Pancreas (tissue), 10 donors: ENCODE data around the gene SLC29A2. TPM values are rescaled to one million over a fixed set of nuclear protein-coding genes. Genes with fewer than 3 reads are reported as not detected.
A peak's percentile ranks its signal among the peaks of the same experiment; 100 is the strongest.

Experiments used
- ATAC-seq, 4 donors: fragments of 200-7000 bp; cut with Tn5 transposase; one replicate each; pipeline versions ENCODE4 v1.8.0 to v1.9.1; 2020; ENCODE audit warnings: mild to moderate bottlenecking in 4 of 4, moderate library complexity in 4 of 4
- DNase-seq, 6 donors: peaks; one replicate each; pipeline ENCODE4 v3.0.0-alpha.2; 2020
- FAIRE-seq: peaks from 2 replicates; lab custom pipeline; 2012; peaks lifted over from hg19 to GRCh38; lab: Jason Lieb, UNC
- H3K27ac ChIP-seq, 4 donors: fragments of 200-600 bp; sonication (generic); 1 replicate in 3 of 4; 2 replicates in 1 of 4; pipeline versions ENCODE4 v1.5.0 to v1.8.0; 2020
- H3K27me3 ChIP-seq, 4 donors: fragments of 200-600 bp; one replicate each; pipeline ENCODE4 v1.8.0; 2021
- H3K36me3 ChIP-seq, 3 donors: fragments of 200-600 bp; sonication (generic) in 1 of 3; one replicate each; pipeline versions ENCODE4 v1.5.0 to v1.8.0; 2020 to 2021
- H3K4me1 ChIP-seq, 3 donors: fragments of 200-600 bp; one replicate each; pipeline ENCODE4 v1.8.0; 2021
- H3K4me3 ChIP-seq, 4 donors: fragments of 200-600 bp; sonication (generic) in 2 of 4; one replicate each; pipeline versions ENCODE4 v1.5.0 to v1.8.0; 2020 to 2021
- H3K9me3 ChIP-seq, 4 donors: fragments of 200-600 bp; one replicate each; pipeline ENCODE4 v1.8.0; 2021
- CTCF ChIP-seq, 4 donors: fragments of 200-600 bp; sonication (generic) in 3 of 4; IDR thresholded peaks; one replicate each; pipeline versions ENCODE4 v1.5.0 to v1.8.0; 2021; ENCODE audit warnings: antibody characterized with exemption in 4 of 4
- WGBS, 2 donors: extraction: QIAGEN DNeasy Blood & Tissue Kit; methylation state at CpG; one replicate each; pipeline ENCODE4 v1.1.7; 2013; 5-methylcytosine and 5-hydroxymethylcytosine counted together
- intact Hi-C, 3 donors: fragments of 100-400 bp; cut with DNase I; formaldehyde crosslinking; loops; one replicate each; pipeline versions ENCODE4 v1.11.1 to v1.14.2; 2022
- polyA plus RNA-seq, 2 donors: library from polyadenylated mRNA; stranded (reverse); fragments of 200-250 nt; gene quantifications; one replicate each; pipeline ENCODE4 v1.2.3, GENCODE V29; 2013
- total RNA-seq, 6 donors: library from RNA; stranded (reverse); fragmentation: NEBNext Ultra II Directional in 4 of 6; extraction: Animal tissue kit (Norgen Biotek cat#: 25700) in 4 of 6; gene quantifications; one replicate each; pipeline versions ENCODE4 v1.2.1 to v1.2.4, GENCODE V29; 2021 to 2023
- donor health status: healthy with polysubstance abuse.
- donor health status: DM: no; HTN: no; CAD: no; lungs with moderate emphysema.
- donor health status: DM: no; HTN: no; CAD: no.
- donor health status: control.
- donor health status: control.
- donor health status: Bipolar disorder and iron deficiency.
- donor health status: DM: yes; HTN: yes; CAD: no.
- donor health status: DM: no; HTN: no; CAD: no.
- donor health status: DM: no; HTN: no; CAD: no.
- donor health status: DM: yes; HTN: yes; CAD: no.

SLC29A2 gene, protein sequence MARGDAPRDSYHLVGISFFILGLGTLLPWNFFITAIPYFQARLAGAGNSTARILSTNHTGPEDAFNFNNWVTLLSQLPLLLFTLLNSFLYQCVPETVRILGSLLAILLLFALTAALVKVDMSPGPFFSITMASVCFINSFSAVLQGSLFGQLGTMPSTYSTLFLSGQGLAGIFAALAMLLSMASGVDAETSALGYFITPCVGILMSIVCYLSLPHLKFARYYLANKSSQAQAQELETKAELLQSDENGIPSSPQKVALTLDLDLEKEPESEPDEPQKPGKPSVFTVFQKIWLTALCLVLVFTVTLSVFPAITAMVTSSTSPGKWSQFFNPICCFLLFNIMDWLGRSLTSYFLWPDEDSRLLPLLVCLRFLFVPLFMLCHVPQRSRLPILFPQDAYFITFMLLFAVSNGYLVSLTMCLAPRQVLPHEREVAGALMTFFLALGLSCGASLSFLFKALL
- total RNA-seq, result 1 to 10 TPM; 2.9 to 6.0 (median 4.3) TPM
- 10 to 100 TPM; 19.9 to 21.7 TPM for polyA plus RNA-seq

- WGBS, 2 donors, result 0 to 1% methylated on average over 49 to 72 of the region's 72 CpGs
- H3K27me3 ChIP-seq, result no peaks in the 10 kb centered on the region
- H3K4me3 ChIP-seq, result peak within 1 kb of the TSS; percentile 60 to 69 (median 62)
- intact Hi-C loops, result no loop called here
- peaks cover 0 to 4% (median 0%) of the 10 kb centered on the region in 3 donors for H3K4me1 ChIP-seq
- TF ChIP-seq CTCF (IDR thresholded peaks at IDR 0.05), result no peak
- no peaks in the 10 kb centered on the region for H3K9me3 ChIP-seq
- DNase-seq, result peak; percentile 81 to 92 (median 86)
- ATAC-seq, result peak; percentile 75 to 90 (median 84)
- H3K36me3 ChIP-seq, result no peaks in the 10 kb centered on the region
- H3K27ac ChIP-seq, result peak within 1 kb of the TSS; percentile 77 to 94 (median 92)
- no peak for FAIRE-seq
Observed at GRCh38 chr11:66371627-66372415, at the start of gene SLC29A2. Gene SLC29A2, minus strand, starts transcription at chr11:66371760. Its CDS starts 169 bp downstream, at chr11:66371591.

DNA sequence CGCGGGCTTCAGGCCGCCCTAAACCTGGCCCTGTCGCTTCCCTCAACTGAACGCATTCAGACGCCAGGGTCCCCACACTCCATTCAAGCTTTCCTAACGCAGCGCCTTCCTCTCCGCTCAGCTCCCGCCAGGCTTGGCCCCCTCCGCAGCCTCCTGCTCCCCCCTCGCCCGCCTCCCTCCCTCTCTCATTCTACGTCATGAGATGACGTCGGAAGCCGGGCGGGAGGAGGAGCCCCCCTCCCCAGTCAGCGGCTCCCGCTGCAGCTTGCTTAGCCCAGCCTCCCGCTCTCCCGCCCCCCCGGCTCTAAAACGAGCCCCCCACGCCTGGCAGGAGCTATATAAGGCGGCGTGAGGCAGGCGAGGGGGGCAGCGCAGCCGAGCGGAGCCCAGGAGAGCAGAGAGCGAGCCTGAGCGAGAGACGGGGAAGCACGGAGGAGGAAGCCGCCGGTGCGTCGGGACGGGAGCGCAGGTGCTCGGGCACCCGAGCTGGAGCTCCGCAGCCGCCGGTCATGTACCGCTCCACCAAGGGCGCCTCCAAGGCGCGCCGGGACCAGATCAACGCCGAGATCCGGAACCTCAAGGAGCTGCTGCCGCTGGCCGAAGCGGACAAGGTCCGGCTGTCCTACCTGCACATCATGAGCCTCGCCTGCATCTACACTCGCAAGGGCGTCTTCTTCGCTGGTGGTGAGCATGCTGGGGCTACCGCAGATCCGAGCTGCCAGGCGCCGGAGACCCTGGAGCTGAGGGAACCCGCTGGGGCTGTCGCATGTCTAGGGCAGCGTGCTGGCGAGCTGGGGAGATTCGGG is 49.3 kb upstream of the SLC29A2 start, which contains the start of gene NPAS4:
TSS of gene NPAS4 (plus strand) at position 365 of the 806 bp plus-strand sequence. CDS start at position 510, 145 bp downstream.
- DNase-seq, result no peak
- 5 to 6% methylated on average over 65 to 71 of the region's 71 CpGs for WGBS, 2 donors
- no peak for TF ChIP-seq CTCF (IDR thresholded peaks at IDR 0.05)
- Histone ChIP-seq H3K36me3 (no peaks in the 10 kb centered on the region), H3K27me3 (peaks cover 0 to 4% (median 0%) of the 10 kb centered on the region in 4 donors), H3K4me3 (no peak within 1 kb of the TSS), H3K9me3 (no peaks in the 10 kb centered on the region), H3K27ac (no peak within 1 kb of the TSS), H3K4me1 (no peaks in the 10 kb centered on the region)
- FAIRE-seq, result no peak
- ATAC-seq, result peak in 2 of 4 donors; percentile 28 to 64
- intact Hi-C loops, result no loop called here

DNA sequence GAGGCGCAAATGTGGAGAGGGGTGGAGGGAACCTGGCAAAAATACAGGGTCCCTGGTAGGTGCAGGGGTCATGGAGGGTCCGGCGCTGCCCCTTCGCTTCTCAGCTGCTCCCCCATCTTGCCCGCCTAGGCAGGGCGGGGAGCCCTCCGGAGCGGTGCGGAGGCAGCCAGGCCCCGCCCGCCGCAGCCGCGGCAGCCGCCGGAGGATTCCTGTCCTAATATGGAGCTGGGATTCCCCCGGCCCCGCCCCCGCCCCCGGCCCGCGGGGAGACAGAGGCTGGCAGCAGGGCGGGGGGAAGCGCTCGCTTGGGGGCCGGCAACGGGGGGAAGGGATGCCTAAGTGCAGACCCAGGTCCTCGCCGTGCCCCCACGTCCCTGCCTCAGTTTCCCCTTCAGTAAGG is 48.3 kb upstream of the SLC29A2 start:
- ATAC-seq (no peak), DNase-seq (no peak), FAIRE-seq (no peak)
- 4 to 6% methylated on average over 18 to 30 of the region's 30 CpGs for WGBS, 2 donors
- no peaks in the 10 kb centered on the region for H3K9me3 ChIP-seq
- H3K27ac ChIP-seq, result no peak overlapping the region
- no peak overlapping the region for H3K4me3 ChIP-seq
- peaks cover 0 to 4% (median 0%) of the 10 kb centered on the region in 4 donors for H3K27me3 ChIP-seq
- H3K4me1 ChIP-seq, result no peaks in the 10 kb centered on the region
- TF ChIP-seq CTCF (IDR thresholded peaks at IDR 0.05), result no peak
- intact Hi-C loops, result loop anchor here in 2 of 3 donors (10.0 kb wide), 1 partner anchor 265 kb away; no protein-coding TSS in a partner anchor
- H3K36me3 ChIP-seq, result no peaks in the 10 kb centered on the region

- DNase-seq (no peak), ATAC-seq (no peak)
- intact Hi-C loops, result loop anchor here in 2 of 3 donors (10.0 kb wide), 1 partner anchor 266 kb away; no protein-coding TSS in a partner anchor
Observed at GRCh38 chr11:66418986-66419308, 47.4 kb upstream of the SLC29A2 start.

More at GRCh38 chr11:66418986-66419308, 47.4 kb upstream of the SLC29A2 start:
- H3K9me3 ChIP-seq, result no peaks in the 10 kb centered on the region
- no peak for TF ChIP-seq CTCF (IDR thresholded peaks at IDR 0.05)
- no peaks in the 10 kb centered on the region for H3K4me1 ChIP-seq
- H3K36me3 ChIP-seq, result no peaks in the 10 kb centered on the region
- no peak overlapping the region for H3K4me3 ChIP-seq
- no peak overlapping the region for H3K27ac ChIP-seq
- 40 to 55% methylated on average over 3 of the region's 3 CpGs for WGBS, 2 donors
- peaks cover 0 to 4% (median 0%) of the 10 kb centered on the region in 4 donors for H3K27me3 ChIP-seq
- FAIRE-seq, result no peak
